ENCODE data around the gene NRCAM. TPM values are rescaled to one million over a fixed set of nuclear protein-coding genes. Genes with fewer than 3 reads are reported as not detected.

NRCAM gene
- total and polyA plus RNA-seq, 2 of the 8 experiments (the other 6 are each of a cell fraction or from before 2014, with no cell fraction given), result 2.7 to 3.8 TPM

DNA sequence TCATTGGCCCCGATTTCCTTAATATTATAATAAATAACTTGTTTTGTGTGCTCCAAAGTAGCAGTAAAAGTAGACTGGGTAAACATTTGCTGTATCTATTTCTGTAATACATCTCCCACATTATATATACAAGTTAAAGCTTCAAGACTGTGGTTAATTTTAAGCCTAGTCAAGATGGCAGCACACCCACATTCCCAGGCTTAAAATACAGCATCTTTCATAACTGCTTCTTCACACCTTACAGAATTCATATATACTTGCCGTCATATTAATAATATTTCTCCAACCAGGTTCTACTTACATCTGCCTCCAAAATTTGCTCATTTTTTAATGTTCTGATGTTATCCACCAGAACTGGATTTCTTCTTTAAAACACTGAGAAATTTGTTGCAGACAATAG lies 85.6 kb downstream of the NRCAM start:
- Histone ChIP-seq H2BK20ac (ENCODE audit: low read length) (no peak overlapping the region), H3K56ac (replicated peaks; ENCODE audit: insufficient read length, low read depth, low read length) (no peak overlapping the region), H4K20me1 (replicated peaks in 1 of 2; ENCODE audit: control insufficient read depth in 1 of 2, insufficient read depth in 2 of 2, low read length in 2 of 2) (no peaks in the 10 kb centered on the region), H3K79me1 (ENCODE audit: low read depth, low read length) (no peaks in the 10 kb centered on the region), H3K4me1 (replicated peaks in 1 of 4; ENCODE audit: control insufficient read depth in 3 of 4, insufficient read depth in 4 of 4, low read length in 3 of 4) (no peaks in the 10 kb centered on the region), H2BK120ac (replicated peaks; ENCODE audit: low read depth, low read length) (no peak overlapping the region), H3K9me3 (ENCODE audit: insufficient read depth in 2 of 2, low read depth in 1 of 2, low read length in 1 of 2) (no peaks in the 10 kb centered on the region), H3K9ac (replicated peaks in 1 of 4; ENCODE audit: extremely low read depth in 1 of 4, low read depth in 3 of 4, low read length in 3 of 4) (no peak overlapping the region), H4K8ac (ENCODE audit: extremely low read depth, insufficient read depth, low read length) (no peak overlapping the region), H3K27ac (ENCODE audit: low read depth, low read length) (no peak overlapping the region), H4K91ac (replicated peaks; ENCODE audit: insufficient read length, low read length) (no peak overlapping the region), H3K23me2 (ENCODE audit: low read depth, low read length) (no peaks in the 10 kb centered on the region), H2BK12ac (ENCODE audit: low read depth, low read length) (no peak overlapping the region), H3K4me3 (ENCODE audit: extremely low read depth in 1 of 4, insufficient read depth in 2 of 4, low read depth in 3 of 4, low read length in 4 of 4) (no peak overlapping the region), H3K14ac (ENCODE audit: insufficient read length) (no peak overlapping the region), H2BK5ac (ENCODE audit: low read depth, low read length) (no peak overlapping the region), H2AFZ (ENCODE audit: low read length) (no peak overlapping the region), H3K18ac (ENCODE audit: extremely low read depth, low read length) (no peak overlapping the region), H3K23ac (ENCODE audit: insufficient read length) (no peak overlapping the region), H2AK5ac (ENCODE audit: low read depth, low read length) (no peak overlapping the region), H3K36me3 (ENCODE audit: control insufficient read depth in 2 of 4, insufficient read depth in 4 of 4, low read length in 3 of 4) (no peaks in the 10 kb centered on the region), H3K4ac (replicated peaks; ENCODE audit: insufficient read length, low read depth, low read length) (no peak overlapping the region), H3K79me2 (ENCODE audit: control insufficient read depth in 1 of 2, insufficient read depth in 2 of 2, low read length in 2 of 2) (no peaks in the 10 kb centered on the region), H3K4me2 (ENCODE audit: insufficient read depth in 1 of 2, low read depth in 2 of 2, low read length in 2 of 2) (no peak overlapping the region), H3K27me3 (replicated peaks in 1 of 4; ENCODE audit: control insufficient read depth in 3 of 4, extremely low read depth in 1 of 4, insufficient read depth in 3 of 4, low read length in 3 of 4) (no peaks in the 10 kb centered on the region), H4K5ac (ENCODE audit: insufficient read length, low read depth, low read length) (no peak overlapping the region), H2BK15ac (ENCODE audit: low read length) (no peak overlapping the region)
- 69% methylated on average over 2 of the region's 2 CpGs; no CpG with 5 or more reads in 1 of the 2 experiments for WGBS, 2 experiments (ENCODE audit: extremely low coverage in 1 of 2, insufficient coverage in 1 of 2, insufficient read length in 1 of 2, insufficient replicate concordance in 2 of 2, low coverage in 1 of 2, low lambda C conversion rate in 2 of 2, missing lambda C conversion rate in 1 of 2)
- no peak for TF ChIP-seq CHD1 (IDR thresholded peaks at IDR 0.05; ENCODE audit: low read depth, low read length)
- TF ChIP-seq TEAD4 (IDR thresholded peaks at IDR 0.05; ENCODE audit: low read depth, low read length), result no peak
- no peak for TF ChIP-seq GTF2F1 (IDR thresholded peaks at IDR 0.05; ENCODE audit: borderline replicate concordance, low read depth, low read length)
- TF ChIP-seq CREB1 (IDR thresholded peaks at IDR 0.05), result no peak
- TF ChIP-seq KDM1A (IDR thresholded peaks at IDR 0.05; ENCODE audit: borderline replicate concordance, low read length), result no peak
- TF ChIP-seq BACH1 (IDR thresholded peaks at IDR 0.05; ENCODE audit: low read length), result no peak
- TF ChIP-seq KDM5A (IDR thresholded peaks at IDR 0.05; ENCODE audit: low read length), result no peak
- no peak for TF ChIP-seq POLR2A (IDR thresholded peaks at IDR 0.05; ENCODE audit: control extremely low read depth in 1 of 2, low read depth in 2 of 2, low read length in 2 of 2)
- TF ChIP-seq TBP (IDR thresholded peaks at IDR 0.05; ENCODE audit: low read depth, low read length), result no peak
- TF ChIP-seq HDAC6 (IDR thresholded peaks at IDR 0.05; ENCODE audit: low read depth, low read length), result no peak
- no peak for TF ChIP-seq CHD2 (IDR thresholded peaks at IDR 0.05; ENCODE audit: low read length)
- TF ChIP-seq RFX5 (IDR thresholded peaks at IDR 0.05; ENCODE audit: borderline replicate concordance, low read depth, low read length), result no peak
- no peak for TF ChIP-seq E2F6 (IDR thresholded peaks at IDR 0.05)
- TF ChIP-seq BRCA1 (IDR thresholded peaks at IDR 0.05; ENCODE audit: low read depth, low read length), result no peak
- DNase-seq (ENCODE audit: low read depth in 1 of 2, low spot score in 2 of 2) (no peak), FAIRE-seq (no peak)
- ChIA-PET POLR2A (ENCODE audit: partially characterized antibody) (no interaction called here), CTCF (ENCODE audit: partially characterized antibody) (no interaction called here)

All from H1 (cell line).